Colonic mucosa (tissue), 4 donors: Measurements from ENCODE around the gene RAPGEF4. TPM values are rescaled to one million over a fixed set of nuclear protein-coding genes. Genes with fewer than 3 reads are reported as not detected.

Experiments used
- DNase-seq: peaks from one replicate; pipeline ENCODE4 v3.0.0-alpha.2; 2020
- H3K27ac ChIP-seq: fragments of 200-600 bp; one replicate; pipeline ENCODE4 v1.8.0; 2021
- H3K27me3 ChIP-seq: fragments of 200-600 bp; one replicate; pipeline ENCODE4 v1.8.0; 2021
- H3K36me3 ChIP-seq: fragments of 200-600 bp; one replicate; pipeline ENCODE4 v1.8.0; 2021
- H3K4me1 ChIP-seq: fragments of 200-600 bp; one replicate; pipeline ENCODE4 v1.8.0; 2021; ENCODE audit warnings: mild to moderate bottlenecking
- H3K4me3 ChIP-seq: fragments of 200-600 bp; one replicate; pipeline ENCODE4 v1.8.0; 2021
- H3K9ac ChIP-seq, 2 donors: one replicate each; pipeline ENCODE4 v1.7.0; 2013; ENCODE audit warnings: control low read depth in 2 of 2, low read depth in 2 of 2, low read length in 2 of 2
- H3K9me3 ChIP-seq: fragments of 200-600 bp; one replicate; pipeline ENCODE4 v1.8.0; 2021
- intact Hi-C: fragments of 100-400 bp; cut with DNase I; formaldehyde crosslinking; loops from one replicate; pipeline ENCODE4 v1.14.1; 2022
- total RNA-seq, 2 donors: library from RNA; stranded (reverse); fragmentation: NEBNext Ultra II Directional in 1 of 2; extraction: Animal tissue kit (Norgen Biotek cat#: 25700) in 1 of 2; gene quantifications; one replicate each; pipeline ENCODE4 v1.2.1, GENCODE V29; 2021
- TF ChIP-seq, protein P1 (sequence below): fragments of 200-600 bp; IDR thresholded peaks from one replicate; pipeline ENCODE4 v1.8.0; 2022; ENCODE audit warnings: antibody characterized with exemption, mild to moderate bottlenecking
- donor health status: healthy.
- donor health status: DM: no; HTN: no; CAD: no.
- donor health status: DM: no; HTN: no; CAD: no.

RAPGEF4 gene
- total RNA-seq, 2 donors from 2014 or later: 1.3 to 1.5 TPM

DNA sequence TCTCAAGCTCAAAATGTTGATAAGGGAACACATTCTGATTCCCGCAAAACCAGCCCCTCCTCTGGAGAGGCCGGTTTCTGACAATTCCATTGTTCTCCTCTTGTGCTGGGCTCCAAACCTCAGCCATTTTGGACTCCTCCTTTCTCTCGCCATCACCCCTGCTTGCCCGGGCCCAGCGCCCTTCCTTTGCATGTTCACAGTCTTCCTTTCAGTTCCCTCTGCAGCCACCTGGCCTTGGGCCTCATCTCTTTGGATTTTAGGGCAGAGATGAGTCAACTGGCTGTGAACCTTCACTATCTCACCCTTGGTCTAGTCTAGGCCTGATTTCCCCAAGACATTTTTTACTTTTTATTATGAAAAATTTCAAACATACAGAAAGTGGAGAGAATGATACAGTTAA lies 184.1 kb downstream of the RAPGEF4 start:
- Histone ChIP-seq H3K9me3 (no peaks in the 10 kb centered on the region), H3K9ac (no peak overlapping the region)

DNA sequence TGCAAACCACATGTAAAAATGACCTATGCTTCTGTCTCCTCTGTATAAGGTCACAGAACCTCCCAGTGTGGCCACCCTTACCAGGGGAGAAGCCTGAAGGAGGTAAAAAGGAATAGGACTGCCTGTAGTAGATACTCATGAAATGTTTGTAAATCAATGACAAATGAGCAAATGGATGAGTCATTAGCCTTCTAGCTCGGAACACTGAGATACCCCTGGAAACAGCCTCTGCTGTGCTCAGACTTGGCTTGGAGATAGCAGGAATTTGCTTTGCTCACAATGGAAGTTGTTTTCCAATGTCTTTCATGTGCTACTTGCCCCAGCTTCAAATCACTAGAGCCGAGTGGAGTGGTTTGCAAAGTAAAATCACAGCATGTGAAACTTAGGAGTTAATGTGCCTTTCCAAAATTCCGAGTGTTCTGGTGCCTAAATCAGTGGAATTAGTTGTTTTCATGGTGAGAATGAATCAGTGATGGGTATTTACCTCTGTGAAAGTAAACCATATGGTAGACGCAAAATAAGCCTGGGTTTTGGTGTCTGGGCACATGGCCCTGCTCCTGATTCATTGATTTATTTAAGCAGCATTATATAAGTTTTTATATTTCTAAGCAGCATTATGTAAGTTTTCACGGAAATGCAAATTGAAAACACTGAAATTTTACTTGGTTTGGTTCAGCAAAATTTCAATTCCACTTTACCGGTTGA lies 186.0 kb downstream of the RAPGEF4 start:
- TF ChIP-seq, protein P1, sequence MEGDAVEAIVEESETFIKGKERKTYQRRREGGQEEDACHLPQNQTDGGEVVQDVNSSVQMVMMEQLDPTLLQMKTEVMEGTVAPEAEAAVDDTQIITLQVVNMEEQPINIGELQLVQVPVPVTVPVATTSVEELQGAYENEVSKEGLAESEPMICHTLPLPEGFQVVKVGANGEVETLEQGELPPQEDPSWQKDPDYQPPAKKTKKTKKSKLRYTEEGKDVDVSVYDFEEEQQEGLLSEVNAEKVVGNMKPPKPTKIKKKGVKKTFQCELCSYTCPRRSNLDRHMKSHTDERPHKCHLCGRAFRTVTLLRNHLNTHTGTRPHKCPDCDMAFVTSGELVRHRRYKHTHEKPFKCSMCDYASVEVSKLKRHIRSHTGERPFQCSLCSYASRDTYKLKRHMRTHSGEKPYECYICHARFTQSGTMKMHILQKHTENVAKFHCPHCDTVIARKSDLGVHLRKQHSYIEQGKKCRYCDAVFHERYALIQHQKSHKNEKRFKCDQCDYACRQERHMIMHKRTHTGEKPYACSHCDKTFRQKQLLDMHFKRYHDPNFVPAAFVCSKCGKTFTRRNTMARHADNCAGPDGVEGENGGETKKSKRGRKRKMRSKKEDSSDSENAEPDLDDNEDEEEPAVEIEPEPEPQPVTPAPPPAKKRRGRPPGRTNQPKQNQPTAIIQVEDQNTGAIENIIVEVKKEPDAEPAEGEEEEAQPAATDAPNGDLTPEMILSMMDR: no peak
- intact Hi-C loops: no loop called here
- DNase-seq: no peak
- H3K9me3 ChIP-seq: no peaks in the 10 kb centered on the region
- H3K9ac ChIP-seq: no peak overlapping the region
- H3K4me3 ChIP-seq: no peak overlapping the region
- H3K4me1 ChIP-seq: no peaks in the 10 kb centered on the region
- H3K27ac ChIP-seq: no peak overlapping the region
- no peaks in the 10 kb centered on the region for H3K36me3 ChIP-seq
- no peaks in the 10 kb centered on the region for H3K27me3 ChIP-seq

More for the DNA sequence above, 184.1 kb downstream of the RAPGEF4 start:
- Histone ChIP-seq H3K36me3 (no peaks in the 10 kb centered on the region), H3K4me3 (no peak overlapping the region), H3K27ac (no peak overlapping the region), H3K27me3 (no peaks in the 10 kb centered on the region), H3K4me1 (no peaks in the 10 kb centered on the region)
- intact Hi-C loops: no loop called here
- no peak for DNase-seq
- TF ChIP-seq, protein P1: no peak

DNA sequence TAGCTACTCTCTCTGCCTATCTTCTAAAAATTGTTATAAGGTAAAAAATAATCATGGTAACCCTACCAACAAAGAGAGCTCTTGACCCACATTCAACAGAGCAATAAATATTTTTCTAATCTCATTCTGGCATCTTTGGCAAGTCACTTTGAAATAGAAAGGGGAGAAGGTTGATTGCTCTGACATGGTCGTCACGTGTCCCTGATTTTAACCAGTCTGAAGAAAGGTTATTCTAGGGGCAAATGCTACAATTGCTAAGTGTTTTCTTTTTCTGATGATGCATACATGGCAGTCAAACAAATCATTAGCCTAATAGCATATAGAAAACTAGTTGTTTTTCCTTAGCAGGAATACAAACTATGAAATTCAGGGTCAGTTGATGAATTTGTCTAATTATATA lies 186.7 kb downstream of the RAPGEF4 start:
- intact Hi-C loops: no loop called here
- no peaks in the 10 kb centered on the region for H3K4me1 ChIP-seq
- H3K27me3 ChIP-seq: no peaks in the 10 kb centered on the region

DNA sequence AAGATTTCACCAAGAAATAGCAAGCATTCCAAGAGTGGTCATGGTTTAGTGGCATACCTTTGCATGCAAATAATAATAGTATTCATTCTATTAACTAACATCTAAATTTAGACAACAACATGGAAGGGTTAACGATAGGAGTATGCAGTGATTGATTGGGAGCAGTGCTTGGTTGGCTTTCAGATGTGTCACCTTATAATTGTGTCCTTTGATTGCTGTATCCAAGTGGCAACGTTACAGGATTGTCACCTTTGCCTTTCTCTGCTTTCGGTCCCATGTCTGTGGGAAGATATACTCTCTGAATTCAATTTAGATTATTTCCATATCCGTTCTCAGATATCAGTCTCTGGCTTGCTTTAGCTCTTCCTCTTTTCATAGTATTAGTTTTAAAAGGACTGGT lies 187.2 kb downstream of the RAPGEF4 start:
- no peaks in the 10 kb centered on the region for H3K9me3 ChIP-seq
- intact Hi-C loops: no loop called here
- TF ChIP-seq, protein P1: no peak

More for the DNA sequence above, 186.7 kb downstream of the RAPGEF4 start:
- no peaks in the 10 kb centered on the region for H3K9me3 ChIP-seq
- TF ChIP-seq, protein P1: no peak
- H3K27ac ChIP-seq: no peak overlapping the region
- DNase-seq: no peak
- H3K4me3 ChIP-seq: no peak overlapping the region
- no peaks in the 10 kb centered on the region for H3K36me3 ChIP-seq
- H3K9ac ChIP-seq: no peak overlapping the region

DNA sequence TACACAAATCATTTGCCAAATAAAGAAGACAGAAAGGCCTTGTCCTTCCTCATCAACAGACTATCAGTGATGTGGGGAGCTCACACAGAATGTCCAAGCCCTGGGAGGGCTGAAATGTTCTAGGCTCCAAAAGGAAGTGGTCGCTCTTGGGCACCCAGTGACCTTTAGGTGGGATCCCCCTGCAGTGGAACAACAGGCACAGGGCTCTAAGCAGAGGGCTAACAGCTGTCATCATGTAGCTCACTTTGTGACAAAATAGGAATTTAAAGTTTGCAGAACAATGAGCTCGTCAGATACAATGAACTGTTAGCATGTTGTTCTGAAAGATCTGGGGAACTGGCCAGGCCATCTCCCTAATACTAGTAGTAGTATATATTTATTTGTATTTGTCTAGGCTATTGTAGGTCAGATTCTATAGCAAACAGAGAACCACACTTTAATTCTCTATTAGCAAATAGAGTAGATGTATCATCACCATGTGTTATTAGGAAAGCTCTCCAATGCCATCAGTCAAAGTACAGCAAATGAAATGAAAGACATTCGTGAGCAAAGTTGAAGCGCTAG lies 188.5 kb downstream of the RAPGEF4 start:
- H3K27me3 ChIP-seq: no peaks in the 10 kb centered on the region
- no peak overlapping the region for H3K27ac ChIP-seq
- no peak for DNase-seq
- intact Hi-C loops: no loop called here
- H3K9ac ChIP-seq: no peak overlapping the region
- no peaks in the 10 kb centered on the region for H3K9me3 ChIP-seq
- no peaks in the 10 kb centered on the region for H3K36me3 ChIP-seq
- TF ChIP-seq, protein P1: no peak
- no peaks in the 10 kb centered on the region for H3K4me1 ChIP-seq
- no peak overlapping the region for H3K4me3 ChIP-seq

More for the DNA sequence above, 187.2 kb downstream of the RAPGEF4 start:
- H3K4me3 ChIP-seq: no peak overlapping the region
- no peak overlapping the region for H3K27ac ChIP-seq
- no peaks in the 10 kb centered on the region for H3K36me3 ChIP-seq
- no peak overlapping the region for H3K9ac ChIP-seq
- H3K4me1 ChIP-seq: no peaks in the 10 kb centered on the region
- no peaks in the 10 kb centered on the region for H3K27me3 ChIP-seq
- DNase-seq: no peak
